K562 (cell line): ENCODE results near the gene NRARP. TPM values are rescaled to one million over a fixed set of nuclear protein-coding genes. Genes with fewer than 3 reads are reported as not detected.

Experiments
- NFE2L1 ChIP-seq: fragments of 450-650 bp; IDR thresholded peaks from 2 replicates; pipeline ENCODE4 v1.6.1; 2016; ENCODE audit warnings: missing genetic modification characterization, low read depth, mild to moderate bottlenecking, missing compliant biosample characterization, moderate library complexity, borderline replicate concordance
- PHB ChIP-seq: fragments of 250-450 bp; sonication (Bioruptor Pico); IDR thresholded peaks from 2 replicates; pipeline ENCODE4 v1.5.0; 2021
- RAD21 ChIP-seq, 2 experiments: fragments of 250-450 bp in 1 of 2; fragments of 450-650 bp in 1 of 2; sonication (Bioruptor Pico) in 1 of 2; formaldehyde crosslinking in 1 of 2; IDR thresholded peaks in 1 of 2; conservative IDR thresholded peaks in 1 of 2; 2 replicates each; pipeline versions ENCODE4 v1.4.0 to v1.8.0; 2020 to 2022; ENCODE audit warnings: mild to moderate bottlenecking in 2 of 2, moderate library complexity in 1 of 2
- TEAD2 ChIP-seq: fragments of 450-650 bp; IDR thresholded peaks from 2 replicates; pipeline ENCODE4 v1.6.1; 2016; ENCODE audit warnings: missing genetic modification characterization, control low read depth, missing compliant biosample characterization
- ZNF444 ChIP-seq: fragments of 250-450 bp; sonication (Bioruptor Pico); IDR thresholded peaks from 2 replicates; pipeline ENCODE4 v1.4.0; 2020; ENCODE audit warnings: mild to moderate bottlenecking, moderate library complexity
- ZNF695 ChIP-seq: fragments of 450-650 bp; formaldehyde crosslinking; IDR thresholded peaks from 2 replicates; pipeline ENCODE4 v1.4.0; 2020; ENCODE audit warnings: mild to moderate bottlenecking, moderate library complexity
- polyA plus RNA-seq, 8 experiments: library from polyadenylated mRNA; depleted of rRNA in 4 of 8; stranded (reverse) in 5 of 8; unstranded in 3 of 8; fragments of >200 nt; fragmentation: Nextera tagmentation in 2 of 8; fragmentation: Illumina TruSeq in 1 of 8; extraction: Ambion mirVana in 2 of 8; extraction: Trizol in 1 of 8; gene quantifications; 2 replicates each; pipeline versions ENCODE4 v1.2.1 to v1.2.3, GENCODE V29; 2011 to 2014; ENCODE audit warnings: inconsistent platforms in 1 of 8, missing spikeins in 1 of 8
- total RNA-seq, 7 experiments: library from RNA; depleted of rRNA in 6 of 7; stranded (reverse); fragments of >200 nt in 6 of 7; fragmentation: Illumina TruSeq in 2 of 7; extraction: Trizol in 2 of 7; gene quantifications; 2 replicates each; pipeline versions ENCODE4 v1.2.1 to v1.2.3, GENCODE V29; 2011 to 2021; ENCODE audit warnings: low replicate concordance in 1 of 7
- TF ChIP-seq, protein P1 (sequence below): fragments of 450-650 bp; IDR thresholded peaks from 2 replicates; pipeline ENCODE4 v1.6.1; 2017; ENCODE audit warnings: mild to moderate bottlenecking, moderate library complexity
- TF ChIP-seq, protein P2 (sequence below), 2 experiments: fragments of 450-650 bp in 1 of 2; IDR thresholded peaks; 2 replicates each; pipeline ENCODE4 v1.6.1; 2011 to 2017; ENCODE audit warnings: low read depth in 2 of 2, antibody characterized with exemption in 1 of 2, borderline replicate concordance in 1 of 2, low read length in 1 of 2, mild to moderate bottlenecking in 1 of 2, mixed read lengths in 1 of 2; ENCODE audit not compliant: control insufficient read depth in 1 of 2
- TF ChIP-seq, protein P3 (sequence below): IDR thresholded peaks from 2 replicates; pipeline ENCODE4 v1.6.1; 2011; ENCODE audit warnings: borderline replicate concordance, low read depth, mild to moderate bottlenecking, moderate library complexity, low read length; ENCODE audit not compliant: insufficient read depth, poor library complexity, severe bottlenecking

The NRARP gene
- total and polyA plus RNA-seq, 9 of the 15 experiments (the other 6 are each of a cell fraction or from before 2014, with no cell fraction given) = 2.0 to 24.5 (median 7.2) TPM; not detected in 2

DNA sequence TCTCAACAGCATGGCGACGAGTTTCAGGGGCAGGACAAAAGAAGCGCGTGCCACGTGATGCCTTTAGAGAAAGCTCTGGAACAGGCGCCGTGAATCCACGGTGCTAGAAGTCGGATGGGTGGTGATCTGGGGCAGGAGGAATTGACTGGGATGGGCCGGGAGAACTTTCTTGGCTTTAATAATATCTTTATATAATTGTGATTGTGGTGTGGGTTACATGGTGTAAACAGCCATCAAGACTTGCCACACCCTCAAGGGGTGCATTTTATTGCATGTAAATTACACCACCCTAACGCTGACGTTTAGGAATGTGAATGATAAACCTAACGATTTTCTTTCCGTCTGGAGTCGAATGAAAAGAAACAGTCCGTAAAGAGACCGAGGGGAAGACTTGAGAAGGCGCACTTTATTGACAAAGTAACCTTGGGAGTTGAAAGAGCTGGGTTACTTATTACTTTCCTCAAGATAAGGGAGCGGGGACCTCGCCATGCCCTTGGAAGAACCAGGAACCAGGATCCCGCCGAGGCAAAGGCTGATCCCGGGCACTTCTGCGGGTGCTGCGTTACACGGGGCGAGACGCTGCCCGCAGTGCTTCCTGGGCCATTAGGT, 8.5 kb downstream of the NRARP start (continued):
- TF ChIP-seq, protein P1, sequence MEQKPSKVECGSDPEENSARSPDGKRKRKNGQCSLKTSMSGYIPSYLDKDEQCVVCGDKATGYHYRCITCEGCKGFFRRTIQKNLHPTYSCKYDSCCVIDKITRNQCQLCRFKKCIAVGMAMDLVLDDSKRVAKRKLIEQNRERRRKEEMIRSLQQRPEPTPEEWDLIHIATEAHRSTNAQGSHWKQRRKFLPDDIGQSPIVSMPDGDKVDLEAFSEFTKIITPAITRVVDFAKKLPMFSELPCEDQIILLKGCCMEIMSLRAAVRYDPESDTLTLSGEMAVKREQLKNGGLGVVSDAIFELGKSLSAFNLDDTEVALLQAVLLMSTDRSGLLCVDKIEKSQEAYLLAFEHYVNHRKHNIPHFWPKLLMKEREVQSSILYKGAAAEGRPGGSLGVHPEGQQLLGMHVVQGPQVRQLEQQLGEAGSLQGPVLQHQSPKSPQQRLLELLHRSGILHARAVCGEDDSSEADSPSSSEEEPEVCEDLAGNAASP = no peak
- TF ChIP-seq NFE2L1 (tag) (no peak), TEAD2 (no peak), RAD21 (CRISPR knock-in tag; conservative IDR thresholded peaks at IDR 0.05 in 1 of 2, IDR thresholded peaks at IDR 0.05 in 1 of 2) (no peak), PHB (CRISPR knock-in tag) (no peak), ZNF444 (no peak), ZNF695 (no peak)
- TF ChIP-seq, protein P2, sequence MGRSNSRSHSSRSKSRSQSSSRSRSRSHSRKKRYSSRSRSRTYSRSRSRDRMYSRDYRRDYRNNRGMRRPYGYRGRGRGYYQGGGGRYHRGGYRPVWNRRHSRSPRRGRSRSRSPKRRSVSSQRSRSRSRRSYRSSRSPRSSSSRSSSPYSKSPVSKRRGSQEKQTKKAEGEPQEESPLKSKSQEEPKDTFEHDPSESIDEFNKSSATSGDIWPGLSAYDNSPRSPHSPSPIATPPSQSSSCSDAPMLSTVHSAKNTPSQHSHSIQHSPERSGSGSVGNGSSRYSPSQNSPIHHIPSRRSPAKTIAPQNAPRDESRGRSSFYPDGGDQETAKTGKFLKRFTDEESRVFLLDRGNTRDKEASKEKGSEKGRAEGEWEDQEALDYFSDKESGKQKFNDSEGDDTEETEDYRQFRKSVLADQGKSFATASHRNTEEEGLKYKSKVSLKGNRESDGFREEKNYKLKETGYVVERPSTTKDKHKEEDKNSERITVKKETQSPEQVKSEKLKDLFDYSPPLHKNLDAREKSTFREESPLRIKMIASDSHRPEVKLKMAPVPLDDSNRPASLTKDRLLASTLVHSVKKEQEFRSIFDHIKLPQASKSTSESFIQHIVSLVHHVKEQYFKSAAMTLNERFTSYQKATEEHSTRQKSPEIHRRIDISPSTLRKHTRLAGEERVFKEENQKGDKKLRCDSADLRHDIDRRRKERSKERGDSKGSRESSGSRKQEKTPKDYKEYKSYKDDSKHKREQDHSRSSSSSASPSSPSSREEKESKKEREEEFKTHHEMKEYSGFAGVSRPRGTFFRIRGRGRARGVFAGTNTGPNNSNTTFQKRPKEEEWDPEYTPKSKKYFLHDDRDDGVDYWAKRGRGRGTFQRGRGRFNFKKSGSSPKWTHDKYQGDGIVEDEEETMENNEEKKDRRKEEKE (IDR thresholded peaks at IDR 0.05; ENCODE audit: borderline replicate concordance in 1 of 2, control insufficient read depth in 1 of 2, low read depth in 2 of 2, low read length in 1 of 2) = no peak
- TF ChIP-seq, protein P3, sequence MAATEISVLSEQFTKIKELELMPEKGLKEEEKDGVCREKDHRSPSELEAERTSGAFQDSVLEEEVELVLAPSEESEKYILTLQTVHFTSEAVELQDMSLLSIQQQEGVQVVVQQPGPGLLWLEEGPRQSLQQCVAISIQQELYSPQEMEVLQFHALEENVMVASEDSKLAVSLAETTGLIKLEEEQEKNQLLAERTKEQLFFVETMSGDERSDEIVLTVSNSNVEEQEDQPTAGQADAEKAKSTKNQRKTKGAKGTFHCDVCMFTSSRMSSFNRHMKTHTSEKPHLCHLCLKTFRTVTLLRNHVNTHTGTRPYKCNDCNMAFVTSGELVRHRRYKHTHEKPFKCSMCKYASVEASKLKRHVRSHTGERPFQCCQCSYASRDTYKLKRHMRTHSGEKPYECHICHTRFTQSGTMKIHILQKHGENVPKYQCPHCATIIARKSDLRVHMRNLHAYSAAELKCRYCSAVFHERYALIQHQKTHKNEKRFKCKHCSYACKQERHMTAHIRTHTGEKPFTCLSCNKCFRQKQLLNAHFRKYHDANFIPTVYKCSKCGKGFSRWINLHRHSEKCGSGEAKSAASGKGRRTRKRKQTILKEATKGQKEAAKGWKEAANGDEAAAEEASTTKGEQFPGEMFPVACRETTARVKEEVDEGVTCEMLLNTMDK = no peak
